Neural progenitor cell (in vitro differentiated cells): ENCODE results near the gene TYMP. TPM values are rescaled to one million over a fixed set of nuclear protein-coding genes. Genes with fewer than 3 reads are reported as not detected.

ENCODE experiments used
- DNase-seq: peaks from one replicate; pipeline ENCODE4 v3.0.0-alpha.2; 2016; ENCODE audit warnings: low spot score
- H2AFZ ChIP-seq: fragments of 200-600 bp; sonication (generic); replicated peaks from 2 replicates; pipeline ENCODE4 v1.6.1; 2016; ENCODE audit warnings: antibody characterized with exemption
- H3F3A ChIP-seq: fragments of 200-600 bp; sonication (generic); 2 replicates; pipeline ENCODE4 v1.6.1; 2016; ENCODE audit warnings: antibody characterized with exemption, low read depth
- H3K27ac ChIP-seq: fragments of 200-600 bp; sonication (generic); 2 replicates; pipeline ENCODE4 v1.5.1; 2016; ENCODE audit warnings: mild to moderate bottlenecking
- H3K27me3 ChIP-seq: fragments of 200-600 bp; sonication (generic); 2 replicates; pipeline ENCODE4 v1.6.1; 2016; ENCODE audit warnings: mild to moderate bottlenecking, moderate library complexity
- H3K36me3 ChIP-seq: fragments of 200-600 bp; sonication (generic); 2 replicates; pipeline ENCODE4 v1.5.1; 2016
- H3K4me1 ChIP-seq: fragments of 200-600 bp; sonication (generic); 2 replicates; pipeline ENCODE4 v1.6.1; 2016; ENCODE audit warnings: mixed run types
- H3K4me2 ChIP-seq: fragments of 200-600 bp; sonication (generic); 2 replicates; pipeline ENCODE4 v1.6.1; 2016
- H3K4me3 ChIP-seq: fragments of 200-600 bp; sonication (generic); 2 replicates; pipeline ENCODE4 v1.5.1; 2016
- H3K79me2 ChIP-seq: fragments of 200-600 bp; sonication (generic); 2 replicates; pipeline ENCODE4 v1.6.1; 2016; ENCODE audit warnings: low read depth
- H3K9ac ChIP-seq: fragments of 200-600 bp; sonication (generic); 2 replicates; pipeline ENCODE4 v1.6.1; 2016
- H3K9me3 ChIP-seq: fragments of 200-600 bp; sonication (generic); 2 replicates; pipeline ENCODE4 v1.5.1; 2016; ENCODE audit warnings: low read depth
- H4K20me1 ChIP-seq: fragments of 200-600 bp; sonication (generic); 2 replicates; pipeline ENCODE4 v1.6.1; 2016; ENCODE audit warnings: low read depth
- H3K27ac Mint-ChIP-seq: 3 replicates; pipeline ENCODE4 v1.8.0; 2021; ENCODE audit warnings: mixed read lengths
- H3K27me3 Mint-ChIP-seq: 2 replicates; pipeline ENCODE4 v1.8.0; 2022; ENCODE audit warnings: low read depth, mild to moderate bottlenecking, inconsistent platforms, moderate library complexity, mixed read lengths; ENCODE audit not compliant: insufficient read depth
- H3K36me3 Mint-ChIP-seq: 3 replicates; pipeline ENCODE4 v1.8.0; 2021; ENCODE audit warnings: mixed read lengths
- H3K4me1 Mint-ChIP-seq: 3 replicates; pipeline ENCODE4 v1.8.0; 2021; ENCODE audit warnings: mixed read lengths
- H3K4me3 Mint-ChIP-seq: 3 replicates; pipeline ENCODE4 v1.8.0; 2021; ENCODE audit warnings: mild to moderate bottlenecking, moderate library complexity, mixed read lengths
- H3K9me3 Mint-ChIP-seq: 3 replicates; pipeline ENCODE4 v1.8.0; 2020; ENCODE audit warnings: mixed read lengths
- CTCF ChIP-seq: fragments of 200-600 bp; sonication (generic); IDR thresholded peaks from 2 replicates; pipeline ENCODE4 v1.5.1; 2017; ENCODE audit warnings: antibody characterized with exemption, mild to moderate bottlenecking
- EZH2 ChIP-seq: fragments of 200-600 bp; sonication (generic); IDR thresholded peaks from 2 replicates; pipeline ENCODE4 v1.6.1; 2017; ENCODE audit warnings: antibody characterized with exemption, mild to moderate bottlenecking, moderate library complexity
- EZH2phosphoT487 ChIP-seq: fragments of 200-600 bp; sonication (generic); IDR thresholded peaks from 2 replicates; pipeline ENCODE4 v1.6.1; 2017; ENCODE audit warnings: antibody characterized with exemption
- total RNA-seq: library from RNA; depleted of rRNA; stranded (reverse); fragments of >200 nt; gene quantifications from 2 replicates; pipeline ENCODE4 v1.2.3, GENCODE V29; 2015; ENCODE audit warnings: low replicate concordance

TYMP gene
- total RNA-seq, 1 donor from 2014 or later = not detected

DNA sequence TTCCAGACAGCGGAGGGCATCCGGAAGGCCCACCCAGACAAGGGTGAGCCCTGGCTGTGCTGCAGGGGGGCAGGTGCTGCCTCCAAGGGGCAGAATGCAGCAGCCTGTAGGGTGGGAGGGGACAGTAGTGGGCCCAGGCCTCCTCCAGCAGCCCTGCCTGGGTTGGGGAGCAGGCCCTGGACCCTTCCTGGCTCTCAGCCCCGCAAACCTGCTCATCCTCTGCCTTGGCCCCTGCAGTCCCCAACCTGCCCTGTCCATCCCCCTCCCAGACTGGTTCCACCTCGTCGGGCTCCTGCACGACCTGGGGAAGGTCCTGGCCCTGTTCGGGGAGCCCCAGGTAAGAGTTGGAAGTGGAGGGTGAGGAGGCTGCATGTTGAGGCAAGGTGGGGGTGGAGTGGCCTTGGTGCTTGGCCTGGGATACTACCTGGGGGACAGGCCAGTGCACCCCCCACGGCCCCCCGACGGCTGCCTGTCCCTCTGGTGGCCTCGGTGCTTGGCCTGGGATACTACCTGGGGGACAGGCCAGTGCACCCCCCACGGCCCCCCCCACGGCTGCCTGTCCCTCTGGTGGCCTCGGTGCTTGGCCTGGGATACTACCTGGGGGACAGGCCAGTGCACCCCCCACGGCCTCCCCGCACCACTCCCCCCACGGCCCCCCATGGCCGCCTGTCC is 41.7 kb downstream of the TYMP start:
- Histone ChIP-seq H3K27ac (no peak overlapping the region), H3K27me3 (no peaks in the 10 kb centered on the region), H3K4me1 (no peaks in the 10 kb centered on the region), H3K4me2 (no peak overlapping the region), H3K9me3 (no peaks in the 10 kb centered on the region), H3K36me3 (no peaks in the 10 kb centered on the region), H3F3A (no peaks in the 10 kb centered on the region), H2AFZ (no peak overlapping the region), H3K4me3 (no peak overlapping the region), H4K20me1 (no peaks in the 10 kb centered on the region), H3K9ac (no peak overlapping the region), H3K79me2 (no peaks in the 10 kb centered on the region)
- TF ChIP-seq EZH2 (no peak), CTCF (no peak), EZH2phosphoT487 (no peak)
- peaks cover 2% of the 10 kb centered on the region for H3K4me1 Mint-ChIP-seq
- no peak for DNase-seq
- no peaks in the 10 kb centered on the region for H3K9me3 Mint-ChIP-seq
- no peak overlapping the region for H3K27ac Mint-ChIP-seq
- no peaks in the 10 kb centered on the region for H3K36me3 Mint-ChIP-seq
- H3K4me3 Mint-ChIP-seq = no peak overlapping the region
- peaks cover 2% of the 10 kb centered on the region for H3K27me3 Mint-ChIP-seq

GRCh38 chr22:50487290-50488005 is 42.4 kb downstream of the TYMP start:
- Mint-ChIP-seq H3K27me3 (peaks cover 5% of the 10 kb centered on the region), H3K4me3 (no peak overlapping the region), H3K4me1 (peaks cover 2% of the 10 kb centered on the region), H3K9me3 (no peaks in the 10 kb centered on the region), H3K27ac (no peak overlapping the region), H3K36me3 (no peaks in the 10 kb centered on the region)
- no peaks in the 10 kb centered on the region for H3K79me2 ChIP-seq
- H3F3A ChIP-seq = no peaks in the 10 kb centered on the region
- H2AFZ ChIP-seq = no peak overlapping the region
- no peaks in the 10 kb centered on the region for H3K9me3 ChIP-seq
- H3K36me3 ChIP-seq = no peaks in the 10 kb centered on the region
- H3K27ac ChIP-seq = no peak overlapping the region
- H4K20me1 ChIP-seq = no peaks in the 10 kb centered on the region
- H3K27me3 ChIP-seq = no peaks in the 10 kb centered on the region
- DNase-seq = no peak
- no peaks in the 10 kb centered on the region for H3K4me1 ChIP-seq
- H3K4me3 ChIP-seq = no peak overlapping the region
- TF ChIP-seq EZH2 = no peak
- no peak overlapping the region for H3K4me2 ChIP-seq
- H3K9ac ChIP-seq = no peak overlapping the region

DNA sequence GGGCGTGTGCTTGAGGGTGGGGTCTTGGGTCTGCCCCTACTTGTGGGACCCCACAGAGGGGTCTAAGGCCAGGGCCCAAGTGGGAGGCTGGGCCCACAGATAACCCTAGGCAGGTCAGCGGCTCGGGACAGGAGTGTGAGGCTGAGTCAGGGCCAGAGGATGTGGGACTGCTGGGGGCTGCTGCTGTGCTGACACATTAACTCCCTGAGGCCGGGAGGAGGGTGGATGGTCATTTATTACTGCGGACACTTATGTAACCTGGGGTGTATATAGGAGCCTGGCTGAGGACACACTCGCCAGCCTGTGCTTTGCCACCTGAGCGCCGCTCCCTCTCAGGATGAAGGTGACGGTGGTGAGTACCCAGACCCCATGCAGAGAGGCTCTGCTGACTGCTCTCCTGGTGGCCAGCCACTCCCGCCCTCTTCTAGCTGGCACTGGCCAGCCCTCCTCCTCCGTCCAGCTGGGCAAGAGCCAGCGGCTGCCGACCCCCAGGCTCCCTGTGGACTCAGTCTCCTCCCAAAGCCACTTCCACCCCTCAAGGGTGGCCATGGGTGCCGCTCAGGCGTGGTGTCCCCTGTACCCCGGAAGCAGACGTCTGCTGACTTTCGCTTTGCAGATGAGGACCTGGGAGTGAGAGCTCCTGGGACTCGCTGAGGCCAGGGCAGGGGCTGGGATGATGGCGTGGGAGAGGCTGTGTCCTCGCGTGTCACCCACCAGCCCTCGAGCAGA is 43.1 kb downstream of the TYMP start, which contains the start of gene MIOX:
MIOX (plus strand) TSS at position 299 of the 729 bp plus-strand sequence; CDS start at position 338, 39 bp downstream.
- Mint-ChIP-seq H3K4me3 (no peak within 1 kb of the TSS), H3K9me3 (no peaks in the 10 kb centered on the region), H3K4me1 (peaks cover 2% of the 10 kb centered on the region), H3K27me3 (peaks cover 7% of the 10 kb centered on the region), H3K27ac (peak within 1 kb of the TSS; percentile 47), H3K36me3 (no peaks in the 10 kb centered on the region)
- H3K9me3 ChIP-seq = no peaks in the 10 kb centered on the region
- no peak within 1 kb of the TSS for H2AFZ ChIP-seq
- no peak within 1 kb of the TSS for H3K4me3 ChIP-seq
- H3K79me2 ChIP-seq = no peaks in the 10 kb centered on the region
- no peak for DNase-seq
- TF ChIP-seq CTCF (no peak), EZH2phosphoT487 (no peak), EZH2 (no peak)
- no peak within 1 kb of the TSS for H3K9ac ChIP-seq
- H4K20me1 ChIP-seq = no peaks in the 10 kb centered on the region
- H3K27me3 ChIP-seq = peaks cover 5% of the 10 kb centered on the region
- no peak within 1 kb of the TSS for H3K27ac ChIP-seq
- H3K4me2 ChIP-seq = no peak within 1 kb of the TSS
- H3F3A ChIP-seq = no peaks in the 10 kb centered on the region
- H3K4me1 ChIP-seq = no peaks in the 10 kb centered on the region
- H3K36me3 ChIP-seq = no peaks in the 10 kb centered on the region
